ENCODE results near the gene FAR2. TPM values are rescaled to one million over a fixed set of nuclear protein-coding genes. Genes with fewer than 3 reads are reported as not detected.

Gene FAR2
- total and polyA plus RNA-seq, 2 experiments from 2014 or later: 18.7 to 22.6 TPM

- Histone ChIP-seq H3K27ac (ENCODE audit: low read depth) (no peak overlapping the region), H3K27me3 (ENCODE audit: insufficient read depth) (no peaks in the 10 kb centered on the region), H3K79me2 (replicated peaks; ENCODE audit: insufficient read depth) (peaks cover 83% of the 10 kb centered on the region), H3K4me1 (ENCODE audit: insufficient read depth) (no peaks in the 10 kb centered on the region), H3K4me3 (no peak overlapping the region), H3K4me2 (no peak overlapping the region), H3K9me2 (ENCODE audit: insufficient read depth) (no peaks in the 10 kb centered on the region), H4K20me1 (replicated peaks; ENCODE audit: insufficient read depth) (peaks cover 4% of the 10 kb centered on the region), H3F3A (replicated peaks; ENCODE audit: low read depth) (no peaks in the 10 kb centered on the region), H2AFZ (no peak overlapping the region), H3K36me3 (ENCODE audit: insufficient read depth) (peaks cover 3% of the 10 kb centered on the region; the same call in 1 of the 2 replicates)
- no peak overlapping the region for H3K4me3 Mint-ChIP-seq
- TF ChIP-seq ETS1 (IDR thresholded peaks at IDR 0.05): no peak
- no peak for TF ChIP-seq EZH2phosphoT487 (IDR thresholded peaks at IDR 0.05; ENCODE audit: unreplicated experiment)
- TF ChIP-seq ZNF331 (CRISPR knock-in tag; IDR thresholded peaks at IDR 0.05; ENCODE audit: low read depth): no peak
- no peak for TF ChIP-seq JUNB (IDR thresholded peaks at IDR 0.05; ENCODE audit: unreplicated experiment)
- TF ChIP-seq NANOG (IDR thresholded peaks at IDR 0.05; ENCODE audit: borderline replicate concordance): no peak
- no peak for TF ChIP-seq POLR2AphosphoS5 (IDR thresholded peaks at IDR 0.05; ENCODE audit: low read depth)
- no peak for TF ChIP-seq REST (IDR thresholded peaks at IDR 0.05; ENCODE audit: unreplicated experiment)
- no peak for TF ChIP-seq ZNF462 (CRISPR knock-in tag; IDR thresholded peaks at IDR 0.05)
- no peak for TF ChIP-seq STAT1 (IDR thresholded peaks at IDR 0.05; ENCODE audit: unreplicated experiment)
- no peak for TF ChIP-seq EZH2 (IDR thresholded peaks at IDR 0.05; ENCODE audit: low read depth, unreplicated experiment)
- H3K4me1 Mint-ChIP-seq: peaks cover 9% of the 10 kb centered on the region; the same call in 2 of the 3 replicates
- no peak for DNase-seq (ENCODE audit: low spot score)
- H3K27ac Mint-ChIP-seq: no peak overlapping the region
- no peaks in the 10 kb centered on the region for H3K9me3 Mint-ChIP-seq
- no peak for ATAC-seq
- H3K36me3 Mint-ChIP-seq (ENCODE audit: low read depth): no peaks in the 10 kb centered on the region; the same call in 2 of the 3 replicates
- H3K27me3 Mint-ChIP-seq (ENCODE audit: insufficient read depth, low read depth, poor library complexity): no peaks in the 10 kb centered on the region
Measured at GRCh38 chr12:29376118-29376517, 227.0 kb downstream of the FAR2 start.

Data from GM23338 (cell line).